HepG2 (cell line): Measurements from ENCODE around the gene TMEM45A. TPM values are rescaled to one million over a fixed set of nuclear protein-coding genes. Genes with fewer than 3 reads are reported as not detected.

Experiments used
- ARID5B ChIP-seq: IDR thresholded peaks from 2 replicates; pipeline ENCODE4 v1.4.0; 2020; ENCODE audit warnings: mild to moderate bottlenecking, missing genetic modification reagents
- ATF4 ChIP-seq, 2 experiments: fragments of 450-650 bp in 1 of 2; sonication (generic) in 1 of 2; formaldehyde crosslinking; IDR thresholded peaks; 2 replicates each; pipeline versions ENCODE4 v1.5.0 to v1.8.0; 2020 to 2022; ENCODE audit warnings: mild to moderate bottlenecking in 1 of 2, missing genetic modification reagents in 1 of 2
- DMTF1 ChIP-seq: sonication (generic); formaldehyde crosslinking; IDR thresholded peaks from 2 replicates; pipeline ENCODE4 v1.4.0; 2020; ENCODE audit warnings: mild to moderate bottlenecking, missing genetic modification reagents
- FOXA1 ChIP-seq, 2 experiments: fragments of 450-650 bp in 1 of 2; sonication (generic) in 1 of 2; formaldehyde crosslinking in 1 of 2; IDR thresholded peaks; 2 replicates each; pipeline versions ENCODE4 v1.4.0 to v1.6.1; 2016 to 2020; ENCODE audit warnings: missing genetic modification reagents in 1 of 2
- FOXA3 ChIP-seq: IDR thresholded peaks from 2 replicates; pipeline ENCODE4 v1.6.1; 2016; ENCODE audit warnings: missing genetic modification reagents, missing compliant biosample characterization
- LCORL ChIP-seq, 2 experiments: fragments of 450-650 bp in 1 of 2; sonication (generic) in 1 of 2; formaldehyde crosslinking in 1 of 2; IDR thresholded peaks; 2 replicates each; pipeline versions ENCODE4 v1.5.0 to v1.6.1; 2017 to 2020; ENCODE audit warnings: antibody characterized with exemption in 1 of 2, missing genetic modification reagents in 1 of 2
- MLXIP ChIP-seq: sonication (generic); formaldehyde crosslinking; IDR thresholded peaks from 2 replicates; pipeline ENCODE4 v1.9.0; 2021; ENCODE audit warnings: missing genetic modification reagents, borderline replicate concordance
- SAFB2 ChIP-seq: sonication (generic); formaldehyde crosslinking; IDR thresholded peaks from 2 replicates; pipeline ENCODE4 v1.5.1; 2020; ENCODE audit warnings: missing genetic modification reagents, low read depth, mild to moderate bottlenecking, borderline replicate concordance
- SOX6 ChIP-seq, 2 experiments: fragments of 450-650 bp in 1 of 2; sonication (generic) in 1 of 2; formaldehyde crosslinking in 1 of 2; IDR thresholded peaks; 2 replicates each; pipeline versions ENCODE4 v1.4.0 to v1.6.1; 2017 to 2020; ENCODE audit warnings: antibody characterized with exemption in 1 of 2, mild to moderate bottlenecking in 1 of 2, missing genetic modification reagents in 1 of 2
- ZEB1 ChIP-seq: IDR thresholded peaks from 2 replicates; pipeline ENCODE4 v1.6.1; 2012; ENCODE audit warnings: mild to moderate bottlenecking, low read depth, inconsistent platforms; ENCODE audit not compliant: insufficient replicate concordance
- ZNF24 ChIP-seq: fragments of 450-650 bp; IDR thresholded peaks from 2 replicates; pipeline ENCODE4 v1.6.1; 2017; ENCODE audit warnings: antibody characterized with exemption, mild to moderate bottlenecking
- ZNF253 ChIP-seq: sonication (generic); formaldehyde crosslinking; IDR thresholded peaks from 2 replicates; pipeline ENCODE4 v1.8.0; 2022; ENCODE audit warnings: mild to moderate bottlenecking, missing genetic modification reagents, borderline replicate concordance
- ZNF598 ChIP-seq: sonication (generic); formaldehyde crosslinking; IDR thresholded peaks from 2 replicates; pipeline ENCODE4 v1.5.1; 2020; ENCODE audit warnings: mild to moderate bottlenecking, missing genetic modification reagents, borderline replicate concordance
- ZNF614 ChIP-seq: IDR thresholded peaks from 2 replicates; pipeline ENCODE4 v1.6.1; 2018; ENCODE audit warnings: missing biosample characterization, missing genetic modification reagents, inconsistent platforms, borderline replicate concordance
- polyA plus RNA-seq, 8 experiments: library from polyadenylated mRNA; depleted of rRNA in 3 of 8; stranded (reverse) in 7 of 8; unstranded in 1 of 8; fragments of >200 nt; fragmentation: Illumina TruSeq in 4 of 8; extraction: Trizol in 4 of 8; gene quantifications; 2 replicates each; pipeline versions ENCODE4 v1.2.1 to v1.2.3, GENCODE V29; 2011 to 2016; ENCODE audit warnings: low read depth in 4 of 8, missing spikeins in 1 of 8, mixed read lengths in 1 of 8; ENCODE audit not compliant: insufficient read depth in 1 of 8
- total RNA-seq, 5 experiments: library from RNA; depleted of rRNA; stranded (reverse); fragments of >200 nt; fragmentation: Illumina TruSeq; extraction: Trizol; gene quantifications; 2 replicates each; pipeline ENCODE4 v1.2.3, GENCODE V29; 2016; ENCODE audit warnings: low read depth in 1 of 5

Gene TMEM45A
- total and polyA plus RNA-seq, 2 of the 13 experiments (the other 11 are each of a cell fraction or from before 2014, with no cell fraction given) = 14.8 to 38.5 TPM

- TF ChIP-seq LCORL (IDR thresholded peaks at IDR 0.05) = no peak
- peak; percentile 62 for TF ChIP-seq LCORL (CRISPR knock-in tag; IDR thresholded peaks at IDR 0.05)
- no peak for TF ChIP-seq ZNF253 (CRISPR knock-in tag)
- no peak for TF ChIP-seq SAFB2 (CRISPR knock-in tag)
- TF ChIP-seq DMTF1 = no peak
- TF ChIP-seq ZNF598 (CRISPR knock-in tag) = no peak
- TF ChIP-seq ZEB1 = peak; percentile 54
- no peak for TF ChIP-seq ZNF24
- no peak for TF ChIP-seq MLXIP (CRISPR knock-in tag)
- TF ChIP-seq FOXA3 (CRISPR knock-in tag) = peak; percentile 98
- no peak for TF ChIP-seq SOX6 (IDR thresholded peaks at IDR 0.05)
- TF ChIP-seq SOX6 (CRISPR knock-in tag; IDR thresholded peaks at IDR 0.05) = peak; percentile 82
- no peak for TF ChIP-seq FOXA1 (IDR thresholded peaks at IDR 0.05)
- TF ChIP-seq FOXA1 (CRISPR knock-in tag; IDR thresholded peaks at IDR 0.05) = peak; percentile 93
- peak; percentile 64; the same call in 1 of the 2 replicates for TF ChIP-seq ZNF614 (CRISPR knock-in tag)
- peak; percentile 82 for TF ChIP-seq ARID5B (CRISPR knock-in tag)
- TF ChIP-seq ATF4 (CRISPR knock-in tag; IDR thresholded peaks at IDR 0.05) = no peak
These were observed 110.4 kb downstream of the TMEM45A start (continued) for GRCh38 chr3:100602506-100603444.
